ENCODE data around the gene VSTM4.

Gene VSTM4

DNA sequence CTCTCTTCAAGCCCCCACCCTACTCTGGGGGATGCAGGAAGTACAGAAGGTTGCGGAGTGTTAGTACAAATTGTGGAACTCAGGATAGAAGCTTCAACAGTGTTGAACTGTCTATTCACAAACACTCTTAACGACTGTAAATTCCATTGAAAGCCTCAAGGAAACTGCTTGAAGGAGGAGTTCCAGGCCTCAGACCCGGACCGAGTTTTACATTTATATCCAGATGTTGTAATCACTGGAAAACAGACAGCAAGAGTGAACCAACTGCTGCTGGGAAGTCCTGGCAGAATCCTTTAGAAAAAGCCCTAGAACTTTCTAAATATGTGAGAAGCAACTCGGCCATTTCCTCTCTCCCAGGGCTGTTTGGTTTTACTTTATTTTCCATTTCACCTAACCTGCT, 91.6 kb downstream of the VSTM4 start:
- no peak overlapping the region for H3K4me3 ChIP-seq (replicated peaks in 1 of 2; ENCODE audit: low read depth in 2 of 2, low read length in 2 of 2)
- DNase-seq (ENCODE audit: low read depth in 2 of 2), result peak in 1 of 2 donors; percentile 55
- TF ChIP-seq, protein P1, sequence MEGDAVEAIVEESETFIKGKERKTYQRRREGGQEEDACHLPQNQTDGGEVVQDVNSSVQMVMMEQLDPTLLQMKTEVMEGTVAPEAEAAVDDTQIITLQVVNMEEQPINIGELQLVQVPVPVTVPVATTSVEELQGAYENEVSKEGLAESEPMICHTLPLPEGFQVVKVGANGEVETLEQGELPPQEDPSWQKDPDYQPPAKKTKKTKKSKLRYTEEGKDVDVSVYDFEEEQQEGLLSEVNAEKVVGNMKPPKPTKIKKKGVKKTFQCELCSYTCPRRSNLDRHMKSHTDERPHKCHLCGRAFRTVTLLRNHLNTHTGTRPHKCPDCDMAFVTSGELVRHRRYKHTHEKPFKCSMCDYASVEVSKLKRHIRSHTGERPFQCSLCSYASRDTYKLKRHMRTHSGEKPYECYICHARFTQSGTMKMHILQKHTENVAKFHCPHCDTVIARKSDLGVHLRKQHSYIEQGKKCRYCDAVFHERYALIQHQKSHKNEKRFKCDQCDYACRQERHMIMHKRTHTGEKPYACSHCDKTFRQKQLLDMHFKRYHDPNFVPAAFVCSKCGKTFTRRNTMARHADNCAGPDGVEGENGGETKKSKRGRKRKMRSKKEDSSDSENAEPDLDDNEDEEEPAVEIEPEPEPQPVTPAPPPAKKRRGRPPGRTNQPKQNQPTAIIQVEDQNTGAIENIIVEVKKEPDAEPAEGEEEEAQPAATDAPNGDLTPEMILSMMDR (IDR thresholded peaks at IDR 0.05; ENCODE audit: low read depth, low read length), result no peak

DNA sequence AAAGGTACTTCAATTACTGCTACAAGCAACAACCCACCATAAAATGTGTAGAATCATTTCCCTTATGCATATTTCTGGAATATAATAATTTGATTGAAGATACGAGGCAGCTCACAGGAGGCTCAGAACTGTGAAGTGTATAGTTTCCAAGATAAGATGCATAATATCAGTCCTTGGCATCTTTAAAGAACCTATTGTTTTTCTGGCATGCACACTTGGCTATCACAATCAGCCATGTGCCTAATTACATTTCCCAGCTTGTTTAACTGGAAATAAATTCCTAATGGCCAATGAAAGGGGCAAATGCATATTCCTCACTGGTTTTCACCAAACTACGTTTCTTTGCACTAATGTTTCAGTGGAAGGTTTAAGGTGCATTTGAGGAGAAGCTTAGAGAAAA, 92.3 kb downstream of the VSTM4 start:
- TF ChIP-seq, protein P1 (IDR thresholded peaks at IDR 0.05; ENCODE audit: low read depth, low read length), result no peak
- no peak for DNase-seq (ENCODE audit: low read depth in 2 of 2)
- H3K4me3 ChIP-seq (replicated peaks in 1 of 2; ENCODE audit: low read depth in 2 of 2, low read length in 2 of 2), result no peak overlapping the region

DNA sequence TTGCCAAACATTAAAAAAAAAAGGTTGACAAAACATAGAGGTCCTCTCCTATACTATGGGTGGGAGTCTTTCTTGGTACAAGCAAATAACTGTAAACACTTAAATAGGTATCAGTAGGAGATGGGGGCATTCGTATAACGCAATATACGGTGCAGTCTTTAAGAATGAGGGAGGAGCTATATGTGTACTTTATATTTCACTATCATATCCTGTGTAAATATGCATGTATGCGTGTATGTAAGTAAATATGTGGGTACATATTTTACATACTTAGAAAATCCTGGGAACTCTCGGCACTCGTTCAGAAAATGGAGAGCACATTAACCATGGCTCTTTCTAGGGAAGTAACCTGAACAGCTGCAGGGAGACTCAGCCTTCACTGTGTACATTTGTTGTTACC, 93.6 kb downstream of the VSTM4 start:
- no peak overlapping the region for H3K4me3 ChIP-seq (replicated peaks in 1 of 2; ENCODE audit: low read depth in 2 of 2, low read length in 2 of 2)
- no peak for DNase-seq (ENCODE audit: low read depth in 2 of 2)
- TF ChIP-seq, protein P1 (IDR thresholded peaks at IDR 0.05; ENCODE audit: low read depth, low read length), result no peak

DNA sequence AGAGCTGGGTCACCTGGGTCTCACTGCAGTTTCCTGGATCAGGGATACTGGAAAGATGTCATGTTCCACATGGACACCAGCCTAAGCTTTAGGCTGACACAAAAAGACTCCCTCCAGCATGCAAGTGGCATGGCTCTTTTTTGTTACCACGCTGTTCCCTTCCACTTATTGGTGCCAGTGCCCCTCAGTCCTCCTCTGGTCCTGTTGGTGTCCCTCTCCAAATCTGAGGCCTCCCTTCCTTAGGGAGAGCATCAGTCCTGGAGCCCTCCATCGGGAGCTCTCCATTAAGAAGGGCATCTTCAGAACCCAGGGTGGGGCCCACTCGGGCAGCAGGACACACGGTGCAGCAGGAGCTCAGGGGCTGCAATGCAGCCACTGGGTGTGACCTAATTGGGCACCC, 99.6 kb downstream of the VSTM4 start:
- DNase-seq (ENCODE audit: low read depth in 2 of 2), result no peak
- no peak overlapping the region for H3K4me3 ChIP-seq (replicated peaks in 1 of 2; ENCODE audit: low read depth in 2 of 2, low read length in 2 of 2)
- TF ChIP-seq, protein P1 (IDR thresholded peaks at IDR 0.05; ENCODE audit: low read depth, low read length), result no peak

DNA sequence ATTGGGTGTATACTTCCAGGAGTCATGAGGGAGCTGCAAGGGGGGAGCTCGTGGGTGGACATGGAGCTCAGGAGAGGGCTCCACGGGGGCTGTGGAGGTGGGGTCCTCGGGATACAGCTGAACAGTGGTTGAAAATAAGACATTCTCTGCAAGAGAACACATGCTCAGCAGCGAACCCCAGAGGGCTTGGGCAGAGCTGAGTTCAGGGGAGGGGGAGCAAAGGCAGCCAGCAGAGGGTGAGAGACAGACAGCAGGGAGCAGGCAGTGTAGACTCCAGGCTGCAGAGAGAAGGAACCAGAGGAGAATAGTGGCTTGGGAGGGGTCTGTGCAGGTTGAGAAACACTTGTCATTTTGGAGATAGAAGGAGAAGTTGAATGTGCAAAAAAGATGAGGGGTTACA, 102.7 kb downstream of the VSTM4 start:
- H3K4me3 ChIP-seq (replicated peaks in 1 of 2; ENCODE audit: low read depth in 2 of 2, low read length in 2 of 2), result no peak overlapping the region
- TF ChIP-seq, protein P1 (IDR thresholded peaks at IDR 0.05; ENCODE audit: low read depth, low read length), result no peak
- no peak for DNase-seq (ENCODE audit: low read depth in 2 of 2)

DNA sequence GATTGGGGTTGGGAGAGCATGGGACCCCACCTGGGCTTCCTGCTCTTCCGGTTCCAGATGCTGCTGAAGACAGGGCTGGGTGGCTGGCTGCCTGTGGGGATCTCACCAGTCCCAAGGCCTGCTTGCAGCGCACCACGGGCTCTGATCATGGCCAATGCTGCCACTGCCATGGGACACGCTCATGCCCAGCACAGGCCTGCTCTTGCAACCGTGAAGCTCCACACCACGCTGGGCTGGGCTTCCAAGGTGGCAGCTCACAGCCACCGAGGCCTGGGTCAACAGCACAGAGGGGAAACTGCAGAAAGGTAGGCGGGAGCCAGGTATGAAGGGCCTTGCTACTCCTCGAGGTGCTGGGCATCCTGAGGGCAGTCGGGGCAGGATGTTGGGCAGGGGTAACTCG, 103.6 kb downstream of the VSTM4 start:
- no peak for DNase-seq (ENCODE audit: low read depth in 2 of 2)
- TF ChIP-seq, protein P1 (IDR thresholded peaks at IDR 0.05; ENCODE audit: low read depth, low read length), result no peak

DNA sequence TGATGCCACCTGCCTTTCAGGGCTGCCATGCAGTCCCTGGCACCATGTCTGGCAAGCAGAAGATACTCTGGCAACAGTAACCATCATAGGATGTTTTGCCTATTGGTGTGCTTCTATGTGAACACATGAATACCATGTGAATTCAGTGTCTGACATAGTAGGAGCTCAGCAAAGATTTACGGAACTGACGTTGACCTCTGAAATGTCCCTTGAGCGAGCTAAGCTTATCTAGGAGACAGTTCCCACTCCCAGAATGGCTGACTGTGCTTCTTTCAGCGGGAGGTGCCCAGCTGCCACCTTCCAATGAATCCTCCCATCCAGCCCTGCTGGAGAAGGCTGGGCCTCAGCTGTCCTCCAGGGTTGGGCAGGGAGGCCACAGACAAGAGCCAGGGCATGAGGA, 104.5 kb downstream of the VSTM4 start:
- no peak for DNase-seq (ENCODE audit: low read depth in 2 of 2)
- TF ChIP-seq, protein P1 (IDR thresholded peaks at IDR 0.05; ENCODE audit: low read depth, low read length), result no peak
- H3K4me3 ChIP-seq (replicated peaks in 1 of 2; ENCODE audit: low read depth in 2 of 2, low read length in 2 of 2), result no peak overlapping the region

More for the DNA sequence above, 103.6 kb downstream of the VSTM4 start:
- no peak overlapping the region for H3K4me3 ChIP-seq (replicated peaks in 1 of 2; ENCODE audit: low read depth in 2 of 2, low read length in 2 of 2)

Data from cardiac fibroblast (primary cell).